ENCODE results near the gene CNTNAP5. TPM values are rescaled to one million over a fixed set of nuclear protein-coding genes. Genes with fewer than 3 reads are reported as not detected.

The CNTNAP5 gene
- total and polyA plus RNA-seq, 2 donors (not counting 1 experiment from before 2014, with no cell fraction given) = not detected

GRCh38 chr2:124953921-124954320 is 928.8 kb downstream of the CNTNAP5 start:
- H3K27ac ChIP-seq (ENCODE audit: low read length in 2 of 2) = no peak overlapping the region
- peaks cover 0 to 2% (median 0%) of the 10 kb centered on the region in 3 donors for H3K9me3 ChIP-seq (ENCODE audit: control extremely low read depth in 1 of 3, control insufficient read depth in 2 of 3, insufficient read depth in 1 of 3, low read length in 2 of 3)
- CTCF ChIA-PET = no interaction called here
- H4K20me1 ChIP-seq (ENCODE audit: control insufficient read depth, insufficient read depth, low read length, poor library complexity, severe bottlenecking) = no peaks in the 10 kb centered on the region
- H3K4me3 Mint-ChIP-seq = no peak overlapping the region
- no peaks in the 10 kb centered on the region for H3K79me2 ChIP-seq (ENCODE audit: control insufficient read depth, insufficient read depth, low read length)
- H3K27ac Mint-ChIP-seq = no peak overlapping the region
- H3K9me3 Mint-ChIP-seq (ENCODE audit: insufficient read depth) = no peaks in the 10 kb centered on the region
- no peaks in the 10 kb centered on the region for H3K4me1 Mint-ChIP-seq
- ATAC-seq (ENCODE audit: low read depth) = no peak
- DNase-seq = no peak
- no peak for TF ChIP-seq EZH2 (IDR thresholded peaks at IDR 0.05; ENCODE audit: borderline replicate concordance, insufficient read depth, low read depth, low read length, poor library complexity, severe bottlenecking)
- TF ChIP-seq CTCF (IDR thresholded peaks at IDR 0.05) = no peak
- no peak overlapping the region for H3K4me3 ChIP-seq (ENCODE audit: control extremely low read depth in 1 of 5, extremely low read depth in 1 of 5, insufficient read depth in 1 of 5, low read depth in 2 of 5, low read length in 4 of 5)
- no peaks in the 10 kb centered on the region for H3K27me3 Mint-ChIP-seq
- POLR2A ChIA-PET = no interaction called here
- no peak overlapping the region for H2AFZ ChIP-seq (ENCODE audit: insufficient read depth, low read depth, low read length, poor library complexity, severe bottlenecking)
- no peak overlapping the region for H3K4me2 ChIP-seq (replicated peaks; ENCODE audit: low read depth, low read length, poor library complexity, severe bottlenecking)
- H3K9ac ChIP-seq (ENCODE audit: low read length) = no peak overlapping the region
- intact Hi-C loops (cut with micrococcal nuclease) = no loop called here
- no peaks in the 10 kb centered on the region for H3K4me1 ChIP-seq (ENCODE audit: control insufficient read depth in 2 of 2, insufficient read depth in 2 of 2, low read length in 2 of 2)
- no CpG with 5 or more reads among the region's 2 CpGs for WGBS (ENCODE audit: insufficient coverage)
- no peaks in the 10 kb centered on the region for H3K27me3 ChIP-seq (replicated peaks in 1 of 4; ENCODE audit: control extremely low read depth in 1 of 4, control insufficient read depth in 3 of 4, insufficient read depth in 4 of 4, low read length in 3 of 4)
- no peaks in the 10 kb centered on the region for H3K36me3 ChIP-seq (replicated peaks in 1 of 2; ENCODE audit: control extremely low read depth in 1 of 2, control insufficient read depth in 1 of 2, extremely low read depth in 1 of 2, insufficient read depth in 2 of 2, low read length in 1 of 2)

GRCh38 chr2:124959581-124959980 is 934.5 kb downstream of the CNTNAP5 start:
- Histone ChIP-seq H4K20me1 (ENCODE audit: control insufficient read depth, insufficient read depth, low read length, poor library complexity, severe bottlenecking) (no peaks in the 10 kb centered on the region), H2AFZ (ENCODE audit: insufficient read depth, low read depth, low read length, poor library complexity, severe bottlenecking) (no peak overlapping the region), H3K9ac (ENCODE audit: low read length) (no peak overlapping the region), H3K9me3 (ENCODE audit: control extremely low read depth in 1 of 3, control insufficient read depth in 2 of 3, insufficient read depth in 1 of 3, low read length in 2 of 3) (peaks cover 0 to 5% (median 0%) of the 10 kb centered on the region in 3 donors), H3K36me3 (replicated peaks in 1 of 2; ENCODE audit: control extremely low read depth in 1 of 2, control insufficient read depth in 1 of 2, extremely low read depth in 1 of 2, insufficient read depth in 2 of 2, low read length in 1 of 2) (no peaks in the 10 kb centered on the region), H3K4me3 (ENCODE audit: control extremely low read depth in 1 of 5, extremely low read depth in 1 of 5, insufficient read depth in 1 of 5, low read depth in 2 of 5, low read length in 4 of 5) (no peak overlapping the region), H3K4me1 (ENCODE audit: control insufficient read depth in 2 of 2, insufficient read depth in 2 of 2, low read length in 2 of 2) (no peaks in the 10 kb centered on the region), H3K4me2 (replicated peaks; ENCODE audit: low read depth, low read length, poor library complexity, severe bottlenecking) (no peak overlapping the region), H3K27ac (ENCODE audit: low read length in 2 of 2) (no peak overlapping the region), H3K27me3 (replicated peaks in 1 of 4; ENCODE audit: control extremely low read depth in 1 of 4, control insufficient read depth in 3 of 4, insufficient read depth in 4 of 4, low read length in 3 of 4) (no peaks in the 10 kb centered on the region), H3K79me2 (ENCODE audit: control insufficient read depth, insufficient read depth, low read length) (no peaks in the 10 kb centered on the region)
- no peak for ATAC-seq (ENCODE audit: low read depth)
- no peak overlapping the region for H3K4me3 Mint-ChIP-seq
- TF ChIP-seq EZH2 (IDR thresholded peaks at IDR 0.05; ENCODE audit: borderline replicate concordance, insufficient read depth, low read depth, low read length, poor library complexity, severe bottlenecking) (no peak), CTCF (IDR thresholded peaks at IDR 0.05) (no peak)
- WGBS (ENCODE audit: insufficient coverage) = no CpG with 5 or more reads among the region's 1 CpG
- no peaks in the 10 kb centered on the region for H3K4me1 Mint-ChIP-seq
- H3K27ac Mint-ChIP-seq = no peak overlapping the region
- H3K9me3 Mint-ChIP-seq (ENCODE audit: insufficient read depth) = peaks cover 9% of the 10 kb centered on the region
- ChIA-PET CTCF (no interaction called here), POLR2A (no interaction called here)
- no peaks in the 10 kb centered on the region for H3K27me3 Mint-ChIP-seq
- DNase-seq = no peak
- intact Hi-C loops (cut with micrococcal nuclease) = no loop called here
